Thymus (tissue), 14 donors: ENCODE data around the gene PLB1. TPM values are rescaled to one million over a fixed set of nuclear protein-coding genes. Genes with fewer than 3 reads are reported as not detected.

Experiments used
- DNase-seq, 9 donors: peaks; one replicate each; pipeline ENCODE4 v3.0.0-alpha.2; 2013; ENCODE audit warnings: low spot score in 9 of 9, low read depth in 6 of 9, missing footprints in 1 of 9
- H3K27ac ChIP-seq, 2 donors: one replicate each; pipeline ENCODE4 v1.5.1; 2013; ENCODE audit warnings: control low read depth in 1 of 2, low read depth in 1 of 2, low read length in 1 of 2, mild to moderate bottlenecking in 1 of 2, moderate library complexity in 1 of 2
- H3K27me3 ChIP-seq, 2 donors: one replicate each; pipeline ENCODE4 v1.5.1; 2013; ENCODE audit warnings: low read length in 1 of 2; ENCODE audit not compliant: control insufficient read depth in 2 of 2, insufficient read depth in 1 of 2
- H3K36me3 ChIP-seq, 2 donors: one replicate each; pipeline ENCODE4 v1.5.1; 2013; ENCODE audit warnings: low read length in 1 of 2, mild to moderate bottlenecking in 1 of 2, moderate library complexity in 1 of 2; ENCODE audit not compliant: control insufficient read depth in 2 of 2, insufficient read depth in 2 of 2
- H3K4me1 ChIP-seq, 2 donors: one replicate each; pipeline ENCODE4 v1.5.1; 2013; ENCODE audit warnings: low read length in 2 of 2; ENCODE audit not compliant: control insufficient read depth in 2 of 2, insufficient read depth in 2 of 2
- H3K4me3 ChIP-seq, 2 donors: one replicate each; pipeline ENCODE4 v1.5.1; 2013; ENCODE audit warnings: low read length in 2 of 2, control low read depth in 1 of 2, mild to moderate bottlenecking in 1 of 2
- H3K9me3 ChIP-seq, 2 donors: one replicate each; pipeline ENCODE4 v1.5.1; 2013; ENCODE audit warnings: low read length in 1 of 2, mild to moderate bottlenecking in 1 of 2; ENCODE audit not compliant: control insufficient read depth in 2 of 2, insufficient read depth in 1 of 2
- WGBS: extraction: QIAGEN DNeasy Blood & Tissue Kit; methylation state at CpG from one replicate; pipeline ENCODE4 v1.1.7; 2013; 5-methylcytosine and 5-hydroxymethylcytosine counted together
- long read RNA-seq, 10 donors: transcript quantifications; one replicate each; lab custom pipeline, GENCODE V29; 2026
- polyA plus RNA-seq: library from polyadenylated mRNA; stranded (reverse); fragments of 200-250 nt; gene quantifications from one replicate; pipeline ENCODE4 v1.2.3, GENCODE V29; 2013
- total RNA-seq: library from RNA; stranded (reverse); fragments of 120-200 nt; gene quantifications from one replicate; pipeline ENCODE4 v1.2.4, GENCODE V29; 2013
- donor health status: healthy.

PLB1 gene
- total RNA-seq (1.8 TPM), polyA plus RNA-seq (2.3 TPM)
- long read RNA-seq, donor 1, result 0 reads
- long read RNA-seq, donor 2, result 0 reads
- long read RNA-seq, donor 3, result 0 reads
- long read RNA-seq, donor 4, result 0 reads
- long read RNA-seq, donor 5, result 0 reads
- long read RNA-seq, donor 6, result 0 reads
- long read RNA-seq, donor 7, result 0 reads
- long read RNA-seq, donor 8, result 0 reads
- long read RNA-seq, donor 9, result 0 reads
- long read RNA-seq, donor 10, result 0 reads

GRCh38 chr2:28495551-28496250, at the start of gene PLB1:
Gene PLB1 (plus strand): TSS chr2:28496060. CDS start chr2:28496115, 55 bp downstream.
- no peak within 1 kb of the TSS for H3K27ac ChIP-seq
- peaks cover 0 to 2% of the 10 kb centered on the region in 2 donors for H3K27me3 ChIP-seq
- no peaks in the 10 kb centered on the region for H3K36me3 ChIP-seq
- H3K9me3 ChIP-seq, result no peaks in the 10 kb centered on the region
- no peaks in the 10 kb centered on the region for H3K4me1 ChIP-seq
- no peak for DNase-seq
- no peak within 1 kb of the TSS for H3K4me3 ChIP-seq
- WGBS, result 94% methylated on average over 14 of the region's 14 CpGs

GRCh38 chr2:28446531-28446930, 49.3 kb upstream of the PLB1 start:
- H3K27ac ChIP-seq, result no peak overlapping the region
- no peaks in the 10 kb centered on the region for H3K9me3 ChIP-seq
- H3K4me1 ChIP-seq, result no peaks in the 10 kb centered on the region
- no peaks in the 10 kb centered on the region for H3K36me3 ChIP-seq
- no peak overlapping the region for H3K4me3 ChIP-seq
- no peaks in the 10 kb centered on the region for H3K27me3 ChIP-seq
- no peak for DNase-seq

GRCh38 chr2:28447086-28447485, 48.8 kb upstream of the PLB1 start:
- DNase-seq, result no peak
- H3K9me3 ChIP-seq, result peaks cover 0 to 2% of the 10 kb centered on the region in 2 donors
- no peak overlapping the region for H3K27ac ChIP-seq
- no peaks in the 10 kb centered on the region for H3K4me1 ChIP-seq
- H3K36me3 ChIP-seq, result no peaks in the 10 kb centered on the region
- WGBS, result 95% methylated on average over 3 of the region's 3 CpGs
- H3K27me3 ChIP-seq, result no peaks in the 10 kb centered on the region
- H3K4me3 ChIP-seq, result no peak overlapping the region

GRCh38 chr2:28447943-28448792, 47.7 kb upstream of the PLB1 start:
- no peak overlapping the region for H3K4me3 ChIP-seq
- no peak for DNase-seq
- H3K4me1 ChIP-seq, result no peaks in the 10 kb centered on the region
- no peaks in the 10 kb centered on the region for H3K27me3 ChIP-seq
- WGBS, result 73% methylated on average over 8 of the region's 8 CpGs
- H3K27ac ChIP-seq, result no peak overlapping the region
- peaks cover 0 to 3% of the 10 kb centered on the region in 2 donors for H3K9me3 ChIP-seq
- no peaks in the 10 kb centered on the region for H3K36me3 ChIP-seq

GRCh38 chr2:28448793-28449100, 47.1 kb upstream of the PLB1 start:
- WGBS, result 94% methylated on average over 3 of the region's 3 CpGs
- Histone ChIP-seq H3K4me3 (no peak overlapping the region), H3K36me3 (no peaks in the 10 kb centered on the region), H3K4me1 (no peaks in the 10 kb centered on the region), H3K27ac (peak overlapping the region in 1 of 2 donors; percentile 2), H3K9me3 (peaks cover 0 to 3% of the 10 kb centered on the region in 2 donors), H3K27me3 (no peaks in the 10 kb centered on the region)
- DNase-seq, result no peak

GRCh38 chr2:28449126-28449487, 46.8 kb upstream of the PLB1 start:
- Histone ChIP-seq H3K4me1 (no peaks in the 10 kb centered on the region), H3K27ac (no peak overlapping the region), H3K4me3 (no peak overlapping the region), H3K36me3 (no peaks in the 10 kb centered on the region), H3K27me3 (no peaks in the 10 kb centered on the region), H3K9me3 (peaks cover 0 to 3% of the 10 kb centered on the region in 2 donors)
- DNase-seq, result no peak
- WGBS, result 98% methylated on average over 6 of the region's 6 CpGs

- Histone ChIP-seq H3K27ac (no peak overlapping the region), H3K27me3 (no peaks in the 10 kb centered on the region)
- WGBS, result 76% methylated on average over 17 of the region's 17 CpGs
Observed at GRCh38 chr2:28449488-28450395, 46.1 kb upstream of the PLB1 start.

GRCh38 chr2:28450901-28451565, 44.8 kb upstream of the PLB1 start:
- H3K4me1 ChIP-seq, result no peaks in the 10 kb centered on the region
- no peaks in the 10 kb centered on the region for H3K36me3 ChIP-seq
- WGBS, result 97% methylated on average over 15 of the region's 15 CpGs
- peaks cover 0 to 3% of the 10 kb centered on the region in 2 donors for H3K9me3 ChIP-seq
- H3K27ac ChIP-seq, result no peak overlapping the region
- no peaks in the 10 kb centered on the region for H3K27me3 ChIP-seq
- DNase-seq, result no peak
- H3K4me3 ChIP-seq, result no peak overlapping the region

More at GRCh38 chr2:28449488-28450395, 46.1 kb upstream of the PLB1 start:
- no peaks in the 10 kb centered on the region for H3K36me3 ChIP-seq
- H3K4me3 ChIP-seq, result no peak overlapping the region
- H3K9me3 ChIP-seq, result peaks cover 0 to 3% of the 10 kb centered on the region in 2 donors
- H3K4me1 ChIP-seq, result no peaks in the 10 kb centered on the region
- no peak for DNase-seq
